GM18870 (cell line): ENCODE results near the gene P2RY2.

ENCODE experiments used
- ATAC-seq: cut with Tn5 transposase; IDR thresholded peaks from one replicate; pipeline ENCODE4 v1.9.1; 2021; ENCODE audit warnings: moderate library complexity; ENCODE audit not compliant: unreplicated experiment

The P2RY2 gene

GRCh38 chr11:73218106-73218829 is at the start of gene P2RY2:
TSS of gene P2RY2 (plus strand) at chr11:73218281. CDS start at chr11:73234160, 15,879 bp downstream.
- ATAC-seq: no peak

GRCh38 chr11:73168925-73169579 is 49.0 kb upstream of the P2RY2 start:
- ATAC-seq: no peak

GRCh38 chr11:73170140-73170539 is 47.9 kb upstream of the P2RY2 start:
- no peak for ATAC-seq

GRCh38 chr11:73171436-73172161 is 46.5 kb upstream of the P2RY2 start:
- no peak for ATAC-seq

- ATAC-seq: no peak
Observed at GRCh38 chr11:73172992-73173656, 45.0 kb upstream of the P2RY2 start.

- ATAC-seq: no peak
Observed at GRCh38 chr11:73173755-73174494, 44.2 kb upstream of the P2RY2 start.

- no peak for ATAC-seq
Observed at GRCh38 chr11:73174495-73174791, 43.6 kb upstream of the P2RY2 start.

- no peak for ATAC-seq
Observed at GRCh38 chr11:73175551-73176144, 42.4 kb upstream of the P2RY2 start.

GRCh38 chr11:73176145-73176873 is 41.8 kb upstream of the P2RY2 start:
- ATAC-seq: no peak

- ATAC-seq: no peak
Observed at GRCh38 chr11:73176874-73177155, 41.3 kb upstream of the P2RY2 start.

GRCh38 chr11:73177380-73177777 is 40.7 kb upstream of the P2RY2 start:
- no peak for ATAC-seq

GRCh38 chr11:73177778-73178539 is 40.1 kb upstream of the P2RY2 start:
- no peak for ATAC-seq

GRCh38 chr11:73178681-73179080 is 39.4 kb upstream of the P2RY2 start:
- ATAC-seq: no peak

- ATAC-seq: no peak
Observed at GRCh38 chr11:73182824-73183321, 35.2 kb upstream of the P2RY2 start.

- no peak for ATAC-seq
Observed at GRCh38 chr11:73184953-73185671, 33.0 kb upstream of the P2RY2 start.

GRCh38 chr11:73185680-73186293 is 32.3 kb upstream of the P2RY2 start:
- ATAC-seq: no peak

- no peak for ATAC-seq
Observed at GRCh38 chr11:73186294-73186850, 31.7 kb upstream of the P2RY2 start.

GRCh38 chr11:73186886-73187285 is 31.2 kb upstream of the P2RY2 start:
- no peak for ATAC-seq
